Fibroblast of pulmonary artery (primary cell): ENCODE data around the gene DHRS7B.
"Not testable (repeated sequence)": the region's sequence is repeated elsewhere in the genome, so short reads cannot be mapped to it uniquely, and the experiment has no call there.

Experiments used
- DNase-seq: peaks from one replicate; pipeline ENCODE4 v3.0.0-alpha.2; 2010; ENCODE audit warnings: low read depth
- H3K4me3 ChIP-seq: replicated peaks from 2 replicates; pipeline ENCODE4 v1.5.1; 2011; ENCODE audit warnings: low read depth, mild to moderate bottlenecking, control low read depth, low read length, moderate library complexity
- TF ChIP-seq, protein P1 (sequence below): IDR thresholded peaks from 2 replicates; pipeline ENCODE4 v1.5.1; 2011; ENCODE audit warnings: mild to moderate bottlenecking, control low read depth, low read length, inconsistent platforms; ENCODE audit errors: missing control alignments

DHRS7B gene

DNA sequence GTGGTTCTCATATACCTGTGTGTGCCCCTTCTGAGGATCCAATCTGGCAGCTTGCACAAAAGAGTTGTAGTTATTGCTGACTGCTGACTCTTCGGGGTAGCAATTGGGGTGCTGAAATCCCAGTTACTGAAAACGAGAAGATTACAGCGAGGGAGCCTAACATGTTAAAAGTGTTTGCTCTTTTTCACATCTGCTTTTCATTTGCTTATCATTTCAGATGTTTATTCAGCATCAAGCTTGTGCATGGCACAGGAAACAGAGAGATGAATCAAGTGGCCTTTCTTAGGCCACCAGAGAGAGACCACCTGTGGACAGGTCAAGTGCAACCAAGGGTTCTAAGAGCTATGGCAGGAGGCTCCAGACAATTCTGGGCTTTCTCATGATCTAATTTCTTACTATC is 16.9 kb downstream of the DHRS7B start:
- DNase-seq: no peak
- no peak overlapping the region for H3K4me3 ChIP-seq
- TF ChIP-seq, protein P1, sequence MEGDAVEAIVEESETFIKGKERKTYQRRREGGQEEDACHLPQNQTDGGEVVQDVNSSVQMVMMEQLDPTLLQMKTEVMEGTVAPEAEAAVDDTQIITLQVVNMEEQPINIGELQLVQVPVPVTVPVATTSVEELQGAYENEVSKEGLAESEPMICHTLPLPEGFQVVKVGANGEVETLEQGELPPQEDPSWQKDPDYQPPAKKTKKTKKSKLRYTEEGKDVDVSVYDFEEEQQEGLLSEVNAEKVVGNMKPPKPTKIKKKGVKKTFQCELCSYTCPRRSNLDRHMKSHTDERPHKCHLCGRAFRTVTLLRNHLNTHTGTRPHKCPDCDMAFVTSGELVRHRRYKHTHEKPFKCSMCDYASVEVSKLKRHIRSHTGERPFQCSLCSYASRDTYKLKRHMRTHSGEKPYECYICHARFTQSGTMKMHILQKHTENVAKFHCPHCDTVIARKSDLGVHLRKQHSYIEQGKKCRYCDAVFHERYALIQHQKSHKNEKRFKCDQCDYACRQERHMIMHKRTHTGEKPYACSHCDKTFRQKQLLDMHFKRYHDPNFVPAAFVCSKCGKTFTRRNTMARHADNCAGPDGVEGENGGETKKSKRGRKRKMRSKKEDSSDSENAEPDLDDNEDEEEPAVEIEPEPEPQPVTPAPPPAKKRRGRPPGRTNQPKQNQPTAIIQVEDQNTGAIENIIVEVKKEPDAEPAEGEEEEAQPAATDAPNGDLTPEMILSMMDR: no peak

DNA sequence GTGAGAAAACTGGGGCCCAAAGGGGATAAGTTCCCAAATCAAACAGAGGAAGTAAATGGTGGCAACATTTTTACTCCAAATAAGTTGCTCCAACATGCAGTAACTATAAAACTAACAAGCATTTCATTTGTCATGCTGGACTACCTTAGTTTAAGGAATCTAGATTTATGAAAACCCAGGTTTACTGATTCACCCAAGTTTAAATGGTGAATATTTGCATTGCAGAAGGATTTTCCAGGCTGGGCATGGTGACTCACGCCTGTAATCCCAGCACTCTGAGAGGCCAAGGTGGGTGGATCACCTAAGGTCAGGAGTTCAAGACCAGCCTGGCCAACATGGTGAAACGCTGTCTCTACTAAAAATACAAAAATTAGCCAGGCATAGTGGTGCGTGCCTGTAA is 17.5 kb downstream of the DHRS7B start:
- not testable (repeated sequence) for H3K4me3 ChIP-seq, DNase-seq

GRCh38 chr17:21146362-21147015 is 19.7 kb downstream of the DHRS7B start:
- TF ChIP-seq, protein P1: no peak

GRCh38 chr17:21149621-21150020 is 22.9 kb downstream of the DHRS7B start:
- TF ChIP-seq, protein P1: no peak

More at GRCh38 chr17:21146362-21147015, 19.7 kb downstream of the DHRS7B start:
- no peak for DNase-seq
- no peak overlapping the region for H3K4me3 ChIP-seq

DNA sequence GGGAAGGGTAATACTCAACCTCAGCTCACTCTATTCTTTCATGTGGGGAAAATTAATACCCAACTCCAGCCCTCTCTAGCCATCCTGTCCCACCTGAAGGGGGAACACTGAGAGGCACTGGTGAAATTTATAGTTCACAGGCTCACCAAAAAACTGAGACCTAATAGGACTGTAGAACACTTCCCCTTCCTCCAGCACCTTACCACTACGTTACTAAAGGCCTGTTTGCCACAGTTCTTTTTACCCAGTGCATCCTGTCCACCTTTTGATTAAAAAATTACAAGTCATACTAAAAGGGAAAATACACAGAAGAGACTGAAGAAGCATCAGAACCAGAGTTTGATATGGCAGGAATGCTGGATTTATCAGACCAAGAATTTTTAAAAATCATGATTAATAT is 26.0 kb downstream of the DHRS7B start:
- DNase-seq: no peak
- no peak overlapping the region for H3K4me3 ChIP-seq
- TF ChIP-seq, protein P1: no peak

More at GRCh38 chr17:21149621-21150020, 22.9 kb downstream of the DHRS7B start:
- H3K4me3 ChIP-seq: no peak overlapping the region
- DNase-seq: no peak

DNA sequence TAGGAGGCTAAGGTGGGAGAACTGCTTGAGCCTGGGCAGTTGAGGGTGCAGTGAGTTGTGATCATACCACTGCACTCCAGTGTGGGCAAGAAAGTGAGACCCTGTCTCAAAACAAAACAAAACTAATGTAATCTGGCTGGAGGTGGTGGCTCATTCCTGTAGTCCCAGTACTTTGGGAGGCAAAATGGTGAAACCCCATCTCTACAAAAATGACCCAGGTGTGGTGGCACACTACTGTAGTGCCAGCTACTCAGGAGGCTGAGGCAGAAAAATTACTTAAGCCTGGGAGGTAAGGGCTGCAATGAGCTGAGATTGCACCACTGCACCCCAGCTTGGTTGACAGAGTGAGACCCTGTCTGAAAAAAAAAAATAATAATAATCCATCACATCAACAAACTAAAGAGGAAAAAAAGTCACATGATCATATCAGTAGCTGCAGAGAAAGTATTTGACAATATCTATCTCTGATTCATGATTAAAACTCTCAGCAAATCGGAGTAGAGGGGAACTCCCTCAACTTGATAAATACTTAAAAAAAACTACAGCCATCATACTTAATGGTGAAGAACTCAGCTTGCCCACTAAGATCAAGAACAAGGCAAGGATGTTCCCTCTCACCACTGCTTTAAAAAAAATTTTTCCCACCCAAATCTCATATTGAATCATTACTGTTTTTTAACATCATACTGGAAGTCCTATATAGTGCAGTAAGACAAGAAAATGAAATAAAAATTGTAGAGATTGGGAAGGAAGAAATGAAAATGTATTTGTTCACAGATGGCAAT is 31.0 kb downstream of the DHRS7B start:
- TF ChIP-seq, protein P1: no peak
- H3K4me3 ChIP-seq: no peak overlapping the region
- DNase-seq: no peak

GRCh38 chr17:21160401-21160800 is 33.6 kb downstream of the DHRS7B start:
- H3K4me3 ChIP-seq: no peak overlapping the region
- DNase-seq: peak; percentile 21
- TF ChIP-seq, protein P1: no peak
